Caco-2 (cell line): ENCODE results near the gene CDH1. TPM values are rescaled to one million over a fixed set of nuclear protein-coding genes. Genes with fewer than 3 reads are reported as not detected.

Source experiments
- BruUV-seq: library from RNA; stranded (reverse); fragments of 400-500 nt; replicated peaks from 2 replicates; lab custom pipeline; 2021; lab: Mats Ljungman, UMichigan
- CTCF ChIA-PET: fragments of 300-600 bp; sonication (Branson Sonifier 250); formaldehyde crosslinking; loops from one replicate; lab custom pipeline; 2022; ENCODE audit warnings: antibody characterized with exemption; lab: Charles Lee
- POLR2A ChIA-PET: fragments of 300-600 bp; sonication (Branson Sonifier 250); formaldehyde crosslinking; loops from one replicate; lab custom pipeline; 2022; ENCODE audit warnings: antibody characterized with exemption; lab: Charles Lee
- DNase-seq, 2 experiments: peaks; one replicate each; pipeline versions ENCODE4 v3.0.0 to v3.0.0-alpha.2; 2020 to 2022
- H3K27me3 ChIP-seq: replicated peaks from 2 replicates; pipeline ENCODE4 v1.6.0; 2011; ENCODE audit warnings: low read length; ENCODE audit not compliant: control insufficient read depth, insufficient read depth
- H3K36me3 ChIP-seq: 2 replicates; pipeline ENCODE4 v1.5.1; 2011; ENCODE audit warnings: low read length; ENCODE audit not compliant: control insufficient read depth, insufficient read depth
- H3K4me1 ChIP-seq: fragments of 250-450 bp; sonication (Bioruptor Pico); 2 replicates; pipeline ENCODE4 v1.5.1; 2020; ENCODE audit warnings: mild to moderate bottlenecking
- H3K4me3 ChIP-seq: 2 replicates; pipeline ENCODE4 v1.5.1; 2011; ENCODE audit warnings: low read depth, mild to moderate bottlenecking, control low read depth, low read length
- H3K9me3 ChIP-seq: fragments of 250-450 bp; sonication (Bioruptor Pico); 2 replicates; pipeline ENCODE4 v1.5.1; 2020; ENCODE audit warnings: mild to moderate bottlenecking, moderate library complexity
- H3K27ac Mint-ChIP-seq: one replicate; pipeline ENCODE4 v1.8.0; 2022; ENCODE audit warnings: mixed read lengths; ENCODE audit not compliant: unreplicated experiment
- H3K27me3 Mint-ChIP-seq: one replicate; pipeline ENCODE4 v1.8.0; 2022; ENCODE audit warnings: mixed read lengths; ENCODE audit not compliant: insufficient read depth, unreplicated experiment
- H3K36me3 Mint-ChIP-seq: one replicate; pipeline ENCODE4 v1.8.0; 2022; ENCODE audit warnings: mild to moderate bottlenecking, mixed read lengths; ENCODE audit not compliant: insufficient read depth, unreplicated experiment
- H3K4me1 Mint-ChIP-seq: one replicate; pipeline ENCODE4 v1.8.0; 2022; ENCODE audit warnings: low read depth, mixed read lengths; ENCODE audit not compliant: unreplicated experiment
- H3K4me3 Mint-ChIP-seq: one replicate; pipeline ENCODE4 v1.8.0; 2022; ENCODE audit warnings: mild to moderate bottlenecking, moderate library complexity, mixed read lengths; ENCODE audit not compliant: unreplicated experiment
- H3K9me3 Mint-ChIP-seq: one replicate; pipeline ENCODE4 v1.8.0; 2022; ENCODE audit warnings: mixed read lengths; ENCODE audit not compliant: unreplicated experiment
- CTCF ChIP-seq, 2 experiments: fragments of 200-600 bp in 1 of 2; IDR thresholded peaks; 1 replicate in 1 of 2; 2 replicates in 1 of 2; pipeline versions ENCODE4 v1.5.1 to v1.8.0; 2011 to 2022; ENCODE audit warnings: antibody characterized with exemption in 1 of 2, control low read depth in 1 of 2, inconsistent platforms in 1 of 2, low read depth in 1 of 2, low read length in 1 of 2, mild to moderate bottlenecking in 1 of 2, moderate library complexity in 1 of 2; ENCODE audit not compliant: insufficient read depth in 1 of 2, severe bottlenecking in 1 of 2, unreplicated experiment in 1 of 2
- intact Hi-C: fragments of 100-400 bp; cut with micrococcal nuclease; formaldehyde crosslinking; loops from one replicate; pipeline ENCODE4 v1.10.0; 2022; ENCODE audit not compliant: unreplicated experiment
- total RNA-seq: library from RNA; stranded (reverse); gene quantifications from 2 replicates; pipeline ENCODE4 v1.2.3, GENCODE V29; 2022

The CDH1 gene
- total RNA-seq, 1 experiment from 2014 or later, result 783 TPM

GRCh38 chr16:68802190-68802589 lies 65.1 kb downstream of the CDH1 start:
- Mint-ChIP-seq H3K27me3 (no peaks in the 10 kb centered on the region), H3K36me3 (peaks cover 70% of the 10 kb centered on the region), H3K27ac (no peak overlapping the region), H3K4me1 (peaks cover 18% of the 10 kb centered on the region), H3K9me3 (no peaks in the 10 kb centered on the region), H3K4me3 (no peak overlapping the region)
- peaks cover 11% of the 10 kb centered on the region for H3K36me3 ChIP-seq
- H3K4me1 ChIP-seq, result peaks cover 54% of the 10 kb centered on the region
- no peak for DNase-seq
- TF ChIP-seq CTCF (IDR thresholded peaks at IDR 0.05; ENCODE audit: insufficient read depth in 1 of 2, low read depth in 1 of 2, low read length in 1 of 2, severe bottlenecking in 1 of 2, unreplicated experiment in 1 of 2), result no peak
- ChIA-PET CTCF (interaction anchor here (0.6 to 1.0 kb wide), 2 partner anchors 31 to 38 kb away, joined by 3 read pairs; no protein-coding TSS in a partner anchor), POLR2A (interaction anchor here (0.5 to 0.7 kb wide), 3 partner anchors 47 to 182 kb away, joined by 3 to 8 read pairs (median 7); no protein-coding TSS in a partner anchor)
- intact Hi-C loops, result no loop called here
- no TSS peak for BruUV-seq
- no peaks in the 10 kb centered on the region for H3K27me3 ChIP-seq
- H3K9me3 ChIP-seq, result no peaks in the 10 kb centered on the region
- H3K4me3 ChIP-seq, result no peak overlapping the region

GRCh38 chr16:68806422-68806821 lies 69.3 kb downstream of the CDH1 start:
- Histone ChIP-seq H3K36me3 (peaks cover 17% of the 10 kb centered on the region), H3K4me3 (no peak overlapping the region), H3K27me3 (no peaks in the 10 kb centered on the region), H3K4me1 (peaks cover 18% of the 10 kb centered on the region), H3K9me3 (no peaks in the 10 kb centered on the region)
- Mint-ChIP-seq H3K4me3 (no peak overlapping the region), H3K27me3 (no peaks in the 10 kb centered on the region), H3K36me3 (peaks cover 96% of the 10 kb centered on the region), H3K4me1 (no peaks in the 10 kb centered on the region), H3K27ac (no peak overlapping the region), H3K9me3 (no peaks in the 10 kb centered on the region)
- TF ChIP-seq CTCF (IDR thresholded peaks at IDR 0.05; ENCODE audit: insufficient read depth in 1 of 2, low read depth in 1 of 2, low read length in 1 of 2, severe bottlenecking in 1 of 2, unreplicated experiment in 1 of 2), result no peak
- no TSS peak for BruUV-seq
- intact Hi-C loops, result no loop called here
- no peak for DNase-seq
- POLR2A ChIA-PET, result no interaction called here
- CTCF ChIA-PET, result no interaction called here

- no TSS peak for BruUV-seq
- peaks cover 96% of the 10 kb centered on the region for H3K36me3 Mint-ChIP-seq
- no peaks in the 10 kb centered on the region for H3K27me3 Mint-ChIP-seq
- no peaks in the 10 kb centered on the region for H3K27me3 ChIP-seq
- CTCF ChIA-PET, result interaction anchor here (0.7 kb wide), 1 partner anchor 18 kb away, joined by 3 read pairs; no protein-coding TSS in a partner anchor
- H3K4me3 Mint-ChIP-seq, result no peak overlapping the region
- no peaks in the 10 kb centered on the region for H3K9me3 Mint-ChIP-seq
- TF ChIP-seq CTCF (IDR thresholded peaks at IDR 0.05; ENCODE audit: insufficient read depth in 1 of 2, low read depth in 1 of 2, low read length in 1 of 2, severe bottlenecking in 1 of 2, unreplicated experiment in 1 of 2), result no peak
- H3K27ac Mint-ChIP-seq, result no peak overlapping the region
- H3K4me1 Mint-ChIP-seq, result no peaks in the 10 kb centered on the region
- H3K4me1 ChIP-seq, result peaks cover 12% of the 10 kb centered on the region
- H3K36me3 ChIP-seq, result peaks cover 21% of the 10 kb centered on the region
- intact Hi-C loops, result no loop called here
- no peak overlapping the region for H3K4me3 ChIP-seq
- POLR2A ChIA-PET, result no interaction called here
- no peak for DNase-seq
- no peaks in the 10 kb centered on the region for H3K9me3 ChIP-seq
These were observed 69.9 kb downstream of the CDH1 start for GRCh38 chr16:68806981-68807380.
